H1 (cell line): ENCODE measurements around the gene CDCA7. TPM values are rescaled to one million over a fixed set of nuclear protein-coding genes. Genes with fewer than 3 reads are reported as not detected.

Experiments
- CTCF ChIA-PET: fragments of 300-600 bp; sonication (Branson Sonifier 250); formaldehyde crosslinking; loops from one replicate; lab custom pipeline; 2021; ENCODE audit not compliant: partially characterized antibody; lab: Charles Lee
- POLR2A ChIA-PET: fragments of 300-600 bp; sonication (Branson Sonifier 250); formaldehyde crosslinking; loops from one replicate; lab custom pipeline; 2021; ENCODE audit warnings: inconsistent platforms; ENCODE audit not compliant: partially characterized antibody; lab: Charles Lee
- DNase-seq, 2 experiments: peaks; one replicate each; pipeline versions ENCODE4 v3.0.0 to v3.0.0-alpha.2; 2010 to 2022; ENCODE audit warnings: low spot score in 2 of 2, low read depth in 1 of 2, mixed read lengths in 1 of 2
- FAIRE-seq: peaks from 2 replicates; lab custom pipeline; 2011; peaks lifted over from hg19 to GRCh38; lab: Jason Lieb, UNC
- H2AFZ ChIP-seq: 2 replicates; pipeline ENCODE4 v1.8.1; 2012; ENCODE audit warnings: low read length, inconsistent platforms
- H2AK5ac ChIP-seq: 2 replicates; pipeline ENCODE4 v1.6.1; 2013; ENCODE audit warnings: low read depth, low read length
- H2BK120ac ChIP-seq: replicated peaks from 2 replicates; pipeline ENCODE3; 2013; ENCODE audit warnings: low read depth, low read length, inconsistent platforms
- H2BK12ac ChIP-seq: 2 replicates; pipeline ENCODE4 v1.6.1; 2013; ENCODE audit warnings: low read depth, low read length
- H2BK15ac ChIP-seq: 2 replicates; pipeline ENCODE4 v1.6.1; 2013; ENCODE audit warnings: low read length
- H2BK20ac ChIP-seq: 2 replicates; pipeline ENCODE4 v1.6.1; 2013; ENCODE audit warnings: low read length
- H2BK5ac ChIP-seq: 2 replicates; pipeline ENCODE4 v1.6.1; 2013; ENCODE audit warnings: low read depth, low read length
- H3K14ac ChIP-seq: 2 replicates; pipeline ENCODE4 v1.6.1; 2013; ENCODE audit warnings: inconsistent platforms; ENCODE audit not compliant: insufficient read length
- H3K18ac ChIP-seq: 2 replicates; pipeline ENCODE4 v1.6.1; 2013; ENCODE audit warnings: low read length; ENCODE audit errors: extremely low read depth
- H3K23ac ChIP-seq: 2 replicates; pipeline ENCODE4 v1.6.1; 2013; ENCODE audit warnings: inconsistent platforms; ENCODE audit not compliant: insufficient read length
- H3K23me2 ChIP-seq: 2 replicates; pipeline ENCODE4 v1.6.1; 2013; ENCODE audit warnings: low read depth, low read length
- H3K27ac ChIP-seq: 2 replicates; pipeline ENCODE4 v1.6.1; 2011; ENCODE audit warnings: low read depth, low read length, inconsistent platforms
- H3K27me3 ChIP-seq, 4 experiments: replicated peaks in 1 of 4; 1 replicate in 1 of 4; 2 replicates in 3 of 4; pipeline versions ENCODE4 v1.6.1 to v1.8.1; 2011 to 2013; ENCODE audit warnings: low read length in 3 of 4, mild to moderate bottlenecking in 3 of 4, inconsistent platforms in 2 of 4, mixed read lengths in 2 of 4, moderate library complexity in 1 of 4; ENCODE audit not compliant: control insufficient read depth in 3 of 4, insufficient read depth in 3 of 4; ENCODE audit errors: extremely low read depth in 1 of 4
- H3K36me3 ChIP-seq, 4 experiments: 2 replicates each; pipeline versions ENCODE4 v1.6.1 to v1.8.1; 2011 to 2013; ENCODE audit warnings: mild to moderate bottlenecking in 4 of 4, low read length in 3 of 4, moderate library complexity in 2 of 4, control low read depth in 1 of 4, inconsistent platforms in 1 of 4; ENCODE audit not compliant: insufficient read depth in 4 of 4, control insufficient read depth in 2 of 4
- H3K4ac ChIP-seq: replicated peaks from 2 replicates; pipeline ENCODE3; 2013; ENCODE audit warnings: low read length, low read depth, mixed read lengths, inconsistent platforms; ENCODE audit not compliant: insufficient read length
- H3K4me1 ChIP-seq, 4 experiments: replicated peaks in 1 of 4; 1 replicate in 1 of 4; 2 replicates in 3 of 4; pipeline versions ENCODE4 v1.6.1 to v1.8.1; 2011 to 2013; ENCODE audit warnings: low read length in 3 of 4, inconsistent platforms in 2 of 4, mixed read lengths in 1 of 4; ENCODE audit not compliant: insufficient read depth in 4 of 4, control insufficient read depth in 3 of 4
- H3K4me2 ChIP-seq, 2 experiments: 2 replicates each; pipeline versions ENCODE4 v1.6.1 to v1.8.1; 2011 to 2013; ENCODE audit warnings: low read depth in 2 of 2, low read length in 2 of 2, control low read depth in 1 of 2, inconsistent platforms in 1 of 2, mild to moderate bottlenecking in 1 of 2; ENCODE audit not compliant: insufficient read depth in 1 of 2
- H3K4me3 ChIP-seq, 4 experiments: fragments of 200-600, 300-600 bp in 1 of 4; sonication (generic), shearing (Covaris generic), sonication (Bioruptor Twin) in 1 of 4; 2 replicates each; pipeline versions ENCODE4 v1.5.1 to v1.8.1; 2011 to 2016; ENCODE audit warnings: low read length in 4 of 4, low read depth in 3 of 4, control low read depth in 2 of 4, inconsistent platforms in 2 of 4, mild to moderate bottlenecking in 2 of 4, mixed read lengths in 1 of 4, moderate library complexity in 1 of 4; ENCODE audit not compliant: insufficient read depth in 2 of 4; ENCODE audit errors: extremely low read depth in 1 of 4
- H3K56ac ChIP-seq: replicated peaks from 2 replicates; pipeline ENCODE3; 2013; ENCODE audit warnings: low read depth, mild to moderate bottlenecking, mixed read lengths, low read length, inconsistent platforms; ENCODE audit not compliant: insufficient read length
- H3K79me1 ChIP-seq: 2 replicates; pipeline ENCODE4 v1.6.1; 2013; ENCODE audit warnings: low read depth, low read length, control low read depth
- H3K79me2 ChIP-seq, 2 experiments: 2 replicates each; pipeline versions ENCODE4 v1.6.1 to v1.8.1; 2012 to 2013; ENCODE audit warnings: low read length in 2 of 2, mild to moderate bottlenecking in 2 of 2, inconsistent platforms in 1 of 2; ENCODE audit not compliant: insufficient read depth in 2 of 2, control insufficient read depth in 1 of 2
- H3K9ac ChIP-seq, 4 experiments: replicated peaks in 1 of 4; 1 replicate in 1 of 4; 2 replicates in 3 of 4; pipeline versions ENCODE4 v1.6.1 to v1.8.1; 2011 to 2013; ENCODE audit warnings: low read depth in 3 of 4, low read length in 3 of 4, control low read depth in 2 of 4, mild to moderate bottlenecking in 2 of 4, moderate library complexity in 2 of 4, inconsistent platforms in 1 of 4; ENCODE audit errors: extremely low read depth in 1 of 4
- H3K9me3 ChIP-seq, 2 experiments: 2 replicates each; pipeline versions ENCODE4 v1.6.1 to v1.8.1; 2012 to 2013; ENCODE audit warnings: mild to moderate bottlenecking in 2 of 2, moderate library complexity in 2 of 2, control low read depth in 1 of 2, inconsistent platforms in 1 of 2, low read depth in 1 of 2, low read length in 1 of 2, mixed read lengths in 1 of 2; ENCODE audit not compliant: insufficient read depth in 2 of 2
- H4K20me1 ChIP-seq, 2 experiments: replicated peaks in 1 of 2; 2 replicates each; pipeline versions ENCODE3 to v1.8.1; 2011 to 2013; ENCODE audit warnings: inconsistent platforms in 2 of 2, low read length in 2 of 2, mild to moderate bottlenecking in 1 of 2; ENCODE audit not compliant: insufficient read depth in 2 of 2, control insufficient read depth in 1 of 2
- H4K5ac ChIP-seq: 2 replicates; pipeline ENCODE4 v1.6.1; 2013; ENCODE audit warnings: low read length, low read depth, mixed read lengths, inconsistent platforms; ENCODE audit not compliant: insufficient read length
- H4K8ac ChIP-seq: 2 replicates; pipeline ENCODE4 v1.8.0; 2013; ENCODE audit warnings: mild to moderate bottlenecking, moderate library complexity, low read length, inconsistent platforms; ENCODE audit not compliant: insufficient read depth; ENCODE audit errors: extremely low read depth
- H4K91ac ChIP-seq: replicated peaks from 2 replicates; pipeline ENCODE3; 2013; ENCODE audit warnings: low read length, mixed read lengths, inconsistent platforms; ENCODE audit not compliant: insufficient read length
- EGR1 ChIP-seq: IDR thresholded peaks from 2 replicates; pipeline ENCODE4 v1.6.1; 2011; ENCODE audit warnings: low read depth, low read length, borderline replicate concordance
- EP300 ChIP-seq, 2 experiments: IDR thresholded peaks; 1 replicate in 1 of 2; 2 replicates in 1 of 2; pipeline ENCODE4 v1.6.1; 2011 to 2012; ENCODE audit warnings: low read depth in 2 of 2, low read length in 2 of 2, mild to moderate bottlenecking in 2 of 2, borderline replicate concordance in 1 of 2, inconsistent platforms in 1 of 2, moderate library complexity in 1 of 2
- JUN ChIP-seq: IDR thresholded peaks from 2 replicates; pipeline ENCODE4 v1.6.1; 2011; ENCODE audit warnings: low read depth, mild to moderate bottlenecking, improper control_type of control experiment, low read length
- KDM5A ChIP-seq: fragments of 200-600 bp; IDR thresholded peaks from 2 replicates; pipeline ENCODE4 v1.7.1; 2012; ENCODE audit warnings: mild to moderate bottlenecking, low read length, inconsistent platforms, mixed read lengths
- NANOG ChIP-seq: IDR thresholded peaks from 2 replicates; pipeline ENCODE4 v1.6.1; 2011; ENCODE audit warnings: low read length, low read depth, mild to moderate bottlenecking, inconsistent platforms; ENCODE audit not compliant: insufficient read depth, poor library complexity, severe bottlenecking
- SIRT6 ChIP-seq: IDR thresholded peaks from one replicate; pipeline ENCODE4 v1.7.1; 2012; ENCODE audit warnings: low read length, inconsistent platforms
- WGBS, 2 experiments: shearing (Covaris generic) in 1 of 2; methylation state at CpG; one replicate each; pipeline versions ENCODE4 v1.1.6 to v1.1.7; 2013 to 2015; ENCODE audit warnings: low lambda C conversion rate in 2 of 2, mixed read lengths in 2 of 2, inconsistent platforms in 1 of 2, low coverage in 1 of 2, missing lambda C conversion rate in 1 of 2; ENCODE audit not compliant: insufficient replicate concordance in 2 of 2, insufficient coverage in 1 of 2, insufficient read length in 1 of 2; ENCODE audit errors: extremely low coverage in 1 of 2, missing lambda C conversion rate in 1 of 2; 5-methylcytosine and 5-hydroxymethylcytosine counted together
- polyA plus RNA-seq, 7 experiments: library from polyadenylated mRNA; depleted of rRNA in 3 of 7; stranded (reverse) in 5 of 7; unstranded in 2 of 7; fragments of >200 nt in 5 of 7; fragments of 200-250 nt in 2 of 7; gene quantifications; 1 replicate in 5 of 7; 2 replicates in 1 of 7; 4 replicates in 1 of 7; pipeline versions ENCODE4 v1.2.1 to v1.2.3, GENCODE V29; 2011 to 2013; ENCODE audit warnings: missing spikeins in 2 of 7, mixed read lengths in 2 of 7
- total RNA-seq: library from RNA; stranded (reverse); fragmentation: NEBNext Ultra II Directional; extraction: Animal tissue kit (Norgen Biotek cat#: 25700); gene quantifications from 2 replicates; pipeline ENCODE4 v1.2.1, GENCODE V29; 2021
- TF ChIP-seq, protein P1 (sequence below): IDR thresholded peaks from 2 replicates; pipeline ENCODE4 v1.6.1; 2011; ENCODE audit warnings: low read length, improper control_type of control experiment

Gene CDCA7
- total and polyA plus RNA-seq, 2 of the 8 experiments (the other 6 are each of a cell fraction or from before 2014, with no cell fraction given), result 64.4 to 80.4 TPM

GRCh38 chr2:173407176-173407575 lies 52.5 kb downstream of the CDCA7 start:
- Histone ChIP-seq H3K27ac (no peak overlapping the region), H4K91ac (no peak overlapping the region), H3K27me3 (no peaks in the 10 kb centered on the region; a peak in 2 of 7 replicates), H4K20me1 (no peaks in the 10 kb centered on the region), H2AFZ (no peak overlapping the region), H2BK120ac (no peak overlapping the region), H3K4ac (no peak overlapping the region), H3K4me2 (no peak overlapping the region), H2BK15ac (no peak overlapping the region), H3K23ac (no peak overlapping the region), H2BK20ac (no peak overlapping the region), H2BK5ac (no peak overlapping the region), H3K9me3 (no peaks in the 10 kb centered on the region), H3K18ac (no peak overlapping the region), H3K23me2 (no peaks in the 10 kb centered on the region), H3K79me2 (no peaks in the 10 kb centered on the region), H3K9ac (no peak overlapping the region), H3K79me1 (no peaks in the 10 kb centered on the region), H3K36me3 (no peaks in the 10 kb centered on the region), H3K14ac (no peak overlapping the region), H3K56ac (no peak overlapping the region), H3K4me3 (no peak overlapping the region), H3K4me1 (0 out of 7 replicates have a peak, but pooled peaks cover 0 to 2% (median under 1%) of the 10 kb centered on the region in 4 experiments), H2BK12ac (no peak overlapping the region), H2AK5ac (no peak overlapping the region), H4K5ac (no peak overlapping the region), H4K8ac (no peak overlapping the region)
- DNase-seq (no peak), FAIRE-seq (no peak)
- 92% methylated on average over 5 of the region's 5 CpGs; no CpG with 5 or more reads in 1 of the 2 experiments for WGBS, 2 experiments
- POLR2A ChIA-PET, result no interaction called here
- CTCF ChIA-PET, result interaction anchor here (0.7 to 3.0 kb wide), 4 partner anchors 8 to 42 kb away, joined by 3 to 17 read pairs (median 3); no protein-coding TSS in a partner anchor
- no peak for TF ChIP-seq SIRT6
- TF ChIP-seq KDM5A, result no peak
- no peak for TF ChIP-seq JUN
- no peak for TF ChIP-seq EP300 (IDR thresholded peaks at IDR 0.05; ENCODE audit: borderline replicate concordance in 1 of 2, low read depth in 2 of 2, low read length in 2 of 2)
- TF ChIP-seq NANOG, result no peak
- no peak for TF ChIP-seq EGR1
- TF ChIP-seq, protein P1, sequence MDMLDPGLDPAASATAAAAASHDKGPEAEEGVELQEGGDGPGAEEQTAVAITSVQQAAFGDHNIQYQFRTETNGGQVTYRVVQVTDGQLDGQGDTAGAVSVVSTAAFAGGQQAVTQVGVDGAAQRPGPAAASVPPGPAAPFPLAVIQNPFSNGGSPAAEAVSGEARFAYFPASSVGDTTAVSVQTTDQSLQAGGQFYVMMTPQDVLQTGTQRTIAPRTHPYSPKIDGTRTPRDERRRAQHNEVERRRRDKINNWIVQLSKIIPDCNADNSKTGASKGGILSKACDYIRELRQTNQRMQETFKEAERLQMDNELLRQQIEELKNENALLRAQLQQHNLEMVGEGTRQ, result no peak
